H1 (cell line): Measurements from ENCODE around the gene C2CD4D. TPM values are rescaled to one million over a fixed set of nuclear protein-coding genes. Genes with fewer than 3 reads are reported as not detected.

ENCODE experiments used
- CTCF ChIA-PET: fragments of 300-600 bp; sonication (Branson Sonifier 250); formaldehyde crosslinking; loops from one replicate; lab custom pipeline; 2021; ENCODE audit not compliant: partially characterized antibody; lab: Charles Lee
- POLR2A ChIA-PET: fragments of 300-600 bp; sonication (Branson Sonifier 250); formaldehyde crosslinking; loops from one replicate; lab custom pipeline; 2021; ENCODE audit warnings: inconsistent platforms; ENCODE audit not compliant: partially characterized antibody; lab: Charles Lee
- DNase-seq, 2 experiments: peaks; one replicate each; pipeline versions ENCODE4 v3.0.0 to v3.0.0-alpha.2; 2010 to 2022; ENCODE audit warnings: low spot score in 2 of 2, low read depth in 1 of 2, mixed read lengths in 1 of 2
- FAIRE-seq: peaks from 2 replicates; lab custom pipeline; 2011; peaks lifted over from hg19 to GRCh38; lab: Jason Lieb, UNC
- H2AFZ ChIP-seq: 2 replicates; pipeline ENCODE4 v1.8.1; 2012; ENCODE audit warnings: low read length, inconsistent platforms
- H2AK5ac ChIP-seq: 2 replicates; pipeline ENCODE4 v1.6.1; 2013; ENCODE audit warnings: low read depth, low read length
- H2BK120ac ChIP-seq: replicated peaks from 2 replicates; pipeline ENCODE3; 2013; ENCODE audit warnings: low read depth, low read length, inconsistent platforms
- H2BK12ac ChIP-seq: 2 replicates; pipeline ENCODE4 v1.6.1; 2013; ENCODE audit warnings: low read depth, low read length
- H2BK15ac ChIP-seq: 2 replicates; pipeline ENCODE4 v1.6.1; 2013; ENCODE audit warnings: low read length
- H2BK20ac ChIP-seq: 2 replicates; pipeline ENCODE4 v1.6.1; 2013; ENCODE audit warnings: low read length
- H2BK5ac ChIP-seq: 2 replicates; pipeline ENCODE4 v1.6.1; 2013; ENCODE audit warnings: low read depth, low read length
- H3K14ac ChIP-seq: 2 replicates; pipeline ENCODE4 v1.6.1; 2013; ENCODE audit warnings: inconsistent platforms; ENCODE audit not compliant: insufficient read length
- H3K18ac ChIP-seq: 2 replicates; pipeline ENCODE4 v1.6.1; 2013; ENCODE audit warnings: low read length; ENCODE audit errors: extremely low read depth
- H3K23ac ChIP-seq: 2 replicates; pipeline ENCODE4 v1.6.1; 2013; ENCODE audit warnings: inconsistent platforms; ENCODE audit not compliant: insufficient read length
- H3K23me2 ChIP-seq: 2 replicates; pipeline ENCODE4 v1.6.1; 2013; ENCODE audit warnings: low read depth, low read length
- H3K27ac ChIP-seq: 2 replicates; pipeline ENCODE4 v1.6.1; 2011; ENCODE audit warnings: low read depth, low read length, inconsistent platforms
- H3K27me3 ChIP-seq, 4 experiments: replicated peaks in 1 of 4; 1 replicate in 1 of 4; 2 replicates in 3 of 4; pipeline versions ENCODE4 v1.6.1 to v1.8.1; 2011 to 2013; ENCODE audit warnings: low read length in 3 of 4, mild to moderate bottlenecking in 3 of 4, inconsistent platforms in 2 of 4, mixed read lengths in 2 of 4, moderate library complexity in 1 of 4; ENCODE audit not compliant: control insufficient read depth in 3 of 4, insufficient read depth in 3 of 4; ENCODE audit errors: extremely low read depth in 1 of 4
- H3K36me3 ChIP-seq, 4 experiments: 2 replicates each; pipeline versions ENCODE4 v1.6.1 to v1.8.1; 2011 to 2013; ENCODE audit warnings: mild to moderate bottlenecking in 4 of 4, low read length in 3 of 4, moderate library complexity in 2 of 4, control low read depth in 1 of 4, inconsistent platforms in 1 of 4; ENCODE audit not compliant: insufficient read depth in 4 of 4, control insufficient read depth in 2 of 4
- H3K4ac ChIP-seq: replicated peaks from 2 replicates; pipeline ENCODE3; 2013; ENCODE audit warnings: low read length, low read depth, mixed read lengths, inconsistent platforms; ENCODE audit not compliant: insufficient read length
- H3K4me1 ChIP-seq, 4 experiments: replicated peaks in 1 of 4; 1 replicate in 1 of 4; 2 replicates in 3 of 4; pipeline versions ENCODE4 v1.6.1 to v1.8.1; 2011 to 2013; ENCODE audit warnings: low read length in 3 of 4, inconsistent platforms in 2 of 4, mixed read lengths in 1 of 4; ENCODE audit not compliant: insufficient read depth in 4 of 4, control insufficient read depth in 3 of 4
- H3K4me2 ChIP-seq, 2 experiments: 2 replicates each; pipeline versions ENCODE4 v1.6.1 to v1.8.1; 2011 to 2013; ENCODE audit warnings: low read depth in 2 of 2, low read length in 2 of 2, control low read depth in 1 of 2, inconsistent platforms in 1 of 2, mild to moderate bottlenecking in 1 of 2; ENCODE audit not compliant: insufficient read depth in 1 of 2
- H3K4me3 ChIP-seq, 4 experiments: fragments of 200-600, 300-600 bp in 1 of 4; sonication (generic), shearing (Covaris generic), sonication (Bioruptor Twin) in 1 of 4; 2 replicates each; pipeline versions ENCODE4 v1.5.1 to v1.8.1; 2011 to 2016; ENCODE audit warnings: low read length in 4 of 4, low read depth in 3 of 4, control low read depth in 2 of 4, inconsistent platforms in 2 of 4, mild to moderate bottlenecking in 2 of 4, mixed read lengths in 1 of 4, moderate library complexity in 1 of 4; ENCODE audit not compliant: insufficient read depth in 2 of 4; ENCODE audit errors: extremely low read depth in 1 of 4
- H3K56ac ChIP-seq: replicated peaks from 2 replicates; pipeline ENCODE3; 2013; ENCODE audit warnings: low read depth, mild to moderate bottlenecking, mixed read lengths, low read length, inconsistent platforms; ENCODE audit not compliant: insufficient read length
- H3K79me1 ChIP-seq: 2 replicates; pipeline ENCODE4 v1.6.1; 2013; ENCODE audit warnings: low read depth, low read length, control low read depth
- H3K79me2 ChIP-seq, 2 experiments: 2 replicates each; pipeline versions ENCODE4 v1.6.1 to v1.8.1; 2012 to 2013; ENCODE audit warnings: low read length in 2 of 2, mild to moderate bottlenecking in 2 of 2, inconsistent platforms in 1 of 2; ENCODE audit not compliant: insufficient read depth in 2 of 2, control insufficient read depth in 1 of 2
- H3K9ac ChIP-seq, 4 experiments: replicated peaks in 1 of 4; 1 replicate in 1 of 4; 2 replicates in 3 of 4; pipeline versions ENCODE4 v1.6.1 to v1.8.1; 2011 to 2013; ENCODE audit warnings: low read depth in 3 of 4, low read length in 3 of 4, control low read depth in 2 of 4, mild to moderate bottlenecking in 2 of 4, moderate library complexity in 2 of 4, inconsistent platforms in 1 of 4; ENCODE audit errors: extremely low read depth in 1 of 4
- H3K9me3 ChIP-seq, 2 experiments: 2 replicates each; pipeline versions ENCODE4 v1.6.1 to v1.8.1; 2012 to 2013; ENCODE audit warnings: mild to moderate bottlenecking in 2 of 2, moderate library complexity in 2 of 2, control low read depth in 1 of 2, inconsistent platforms in 1 of 2, low read depth in 1 of 2, low read length in 1 of 2, mixed read lengths in 1 of 2; ENCODE audit not compliant: insufficient read depth in 2 of 2
- H4K20me1 ChIP-seq, 2 experiments: replicated peaks in 1 of 2; 2 replicates each; pipeline versions ENCODE3 to v1.8.1; 2011 to 2013; ENCODE audit warnings: inconsistent platforms in 2 of 2, low read length in 2 of 2, mild to moderate bottlenecking in 1 of 2; ENCODE audit not compliant: insufficient read depth in 2 of 2, control insufficient read depth in 1 of 2
- H4K5ac ChIP-seq: 2 replicates; pipeline ENCODE4 v1.6.1; 2013; ENCODE audit warnings: low read length, low read depth, mixed read lengths, inconsistent platforms; ENCODE audit not compliant: insufficient read length
- H4K8ac ChIP-seq: 2 replicates; pipeline ENCODE4 v1.8.0; 2013; ENCODE audit warnings: mild to moderate bottlenecking, moderate library complexity, low read length, inconsistent platforms; ENCODE audit not compliant: insufficient read depth; ENCODE audit errors: extremely low read depth
- H4K91ac ChIP-seq: replicated peaks from 2 replicates; pipeline ENCODE3; 2013; ENCODE audit warnings: low read length, mixed read lengths, inconsistent platforms; ENCODE audit not compliant: insufficient read length
- E2F6 ChIP-seq: IDR thresholded peaks from 2 replicates; pipeline ENCODE4 v1.6.1; 2012; ENCODE audit warnings: inconsistent platforms
- RAD21 ChIP-seq, 2 experiments: IDR thresholded peaks in 1 of 2; conservative IDR thresholded peaks in 1 of 2; 2 replicates each; pipeline ENCODE4 v1.6.1; 2011; ENCODE audit warnings: low read depth in 2 of 2, low read length in 2 of 2, improper control_type of control experiment in 1 of 2, inconsistent platforms in 1 of 2, mild to moderate bottlenecking in 1 of 2, moderate library complexity in 1 of 2
- SIN3A ChIP-seq, 2 experiments: IDR thresholded peaks in 1 of 2; conservative IDR thresholded peaks in 1 of 2; 2 replicates each; pipeline ENCODE4 v1.6.1; 2011 to 2012; ENCODE audit warnings: low read length in 2 of 2, improper control_type of control experiment in 1 of 2, low read depth in 1 of 2, mild to moderate bottlenecking in 1 of 2
- WGBS, 2 experiments: shearing (Covaris generic) in 1 of 2; methylation state at CpG; one replicate each; pipeline versions ENCODE4 v1.1.6 to v1.1.7; 2013 to 2015; ENCODE audit warnings: low lambda C conversion rate in 2 of 2, mixed read lengths in 2 of 2, inconsistent platforms in 1 of 2, low coverage in 1 of 2, missing lambda C conversion rate in 1 of 2; ENCODE audit not compliant: insufficient replicate concordance in 2 of 2, insufficient coverage in 1 of 2, insufficient read length in 1 of 2; ENCODE audit errors: extremely low coverage in 1 of 2, missing lambda C conversion rate in 1 of 2; 5-methylcytosine and 5-hydroxymethylcytosine counted together
- polyA plus RNA-seq, 7 experiments: library from polyadenylated mRNA; depleted of rRNA in 3 of 7; stranded (reverse) in 5 of 7; unstranded in 2 of 7; fragments of >200 nt in 5 of 7; fragments of 200-250 nt in 2 of 7; gene quantifications; 1 replicate in 5 of 7; 2 replicates in 1 of 7; 4 replicates in 1 of 7; pipeline versions ENCODE4 v1.2.1 to v1.2.3, GENCODE V29; 2011 to 2013; ENCODE audit warnings: missing spikeins in 2 of 7, mixed read lengths in 2 of 7
- total RNA-seq: library from RNA; stranded (reverse); fragmentation: NEBNext Ultra II Directional; extraction: Animal tissue kit (Norgen Biotek cat#: 25700); gene quantifications from 2 replicates; pipeline ENCODE4 v1.2.1, GENCODE V29; 2021

The C2CD4D gene
- total and polyA plus RNA-seq, 2 of the 8 experiments (the other 6 are each of a cell fraction or from before 2014, with no cell fraction given), result 0.41 to 0.71 TPM

- Histone ChIP-seq H3K36me3 (no peaks in the 10 kb centered on the region), H4K91ac (no peak overlapping the region), H4K20me1 (no peaks in the 10 kb centered on the region), H2BK15ac (peak overlapping the region; percentile 83), H3K56ac (no peak overlapping the region), H3K14ac (no peak overlapping the region), H3K23ac (no peak overlapping the region), H3K9ac (no peak overlapping the region), H2BK120ac (no peak overlapping the region), H2BK20ac (peak overlapping the region; percentile 43; the same call in 1 of the 2 replicates), H3K27ac (no peak overlapping the region), H3K79me1 (no peaks in the 10 kb centered on the region), H4K5ac (no peak overlapping the region), H2AFZ (no peak overlapping the region; the same call in 1 of the 2 replicates), H2BK12ac (peak overlapping the region; percentile 80; the same call in 1 of the 2 replicates), H2AK5ac (no peak overlapping the region), H3K27me3 (no peaks in the 10 kb centered on the region), H3K18ac (peak overlapping the region; percentile 62), H3K4me1 (peaks cover 14 to 46% (median 32%) of the 10 kb centered on the region in 4 experiments), H3K79me2 (no peaks in the 10 kb centered on the region), H3K4me3 (peak overlapping the region in 1 of 4 experiments; percentile 33; a peak in 1 of 8 replicates), H3K23me2 (peaks cover 2% of the 10 kb centered on the region; the same call in 1 of the 2 replicates), H3K4ac (no peak overlapping the region), H3K4me2 (peak overlapping the region; percentile 38 to 44), H4K8ac (peak overlapping the region; percentile 0; the same call in 1 of the 2 replicates), H2BK5ac (no peak overlapping the region; the same call in 1 of the 2 replicates), H3K9me3 (no peaks in the 10 kb centered on the region)
- CTCF ChIA-PET, result interaction anchor here (0.5 to 2.4 kb wide), 6 partner anchors 9 to 64 kb away, joined by 3 to 5 read pairs (median 4); partner anchors contain the start of gene C2CD4D
- no peak for FAIRE-seq
- peak; percentile 55 for TF ChIP-seq E2F6
- TF ChIP-seq RAD21 (IDR thresholded peaks at IDR 0.05 in 1 of 2, conservative IDR thresholded peaks at IDR 0.05 in 1 of 2; ENCODE audit: low read depth in 2 of 2, low read length in 2 of 2), result no peak
- 0 out of 4 replicates have a peak, but pooled peaks of 1 of the 2 experiments have one; percentile 13 for TF ChIP-seq SIN3A (conservative IDR thresholded peaks at IDR 0.05 in 1 of 2, IDR thresholded peaks at IDR 0.05 in 1 of 2; ENCODE audit: low read depth in 1 of 2, low read length in 2 of 2)
- POLR2A ChIA-PET, result interaction anchor here (0.9 to 3.7 kb wide), 4 partner anchors 14 to 27 kb away, joined by 3 to 20 read pairs (median 4); partner anchors contain the start of gene C2CD4D
- WGBS, 2 experiments, result 49% methylated on average over 21 of the region's 21 CpGs; no CpG with 5 or more reads in 1 of the 2 experiments
- DNase-seq, result peak in 1 of 2 experiments; percentile 63
These were observed 13.6 kb downstream of the C2CD4D start for GRCh38 chr1:151825751-151826660.
